Stimulated activated CD8-positive, alpha-beta memory T cell treated with anti-CD3 and anti-CD28 coated beads, Interleukin-7, amount 100 ng/mL, for 48 hours (primary cell): ENCODE data around the gene CPNE6.

Experiments used
- DNase-seq, 2 donors: peaks; one replicate each; pipeline ENCODE4 v3.0.0-alpha.2; 2020; ENCODE audit warnings: low read depth in 1 of 2; ENCODE audit errors: extremely low read depth in 1 of 2

CPNE6 gene

DNA sequence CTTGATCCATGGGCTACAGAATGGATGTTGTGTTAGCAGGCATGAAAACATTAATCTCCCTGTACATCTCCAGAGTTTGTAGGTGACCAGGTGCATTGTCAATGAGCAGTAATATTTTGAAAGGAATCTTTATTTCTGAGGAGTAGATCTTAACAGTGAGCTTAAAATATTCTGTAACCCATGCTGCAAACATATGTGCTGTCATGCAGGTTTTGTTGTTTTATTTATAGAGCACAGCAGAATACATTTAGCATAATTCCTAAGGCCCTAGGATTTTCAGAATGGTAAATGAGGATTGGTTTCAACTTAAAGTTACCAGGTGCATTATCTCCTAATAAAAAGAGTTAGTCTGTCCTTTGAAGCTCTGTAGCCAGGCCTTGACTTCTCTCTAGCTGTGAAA is 55.6 kb downstream of the CPNE6 start:
- no peak for DNase-seq

DNA sequence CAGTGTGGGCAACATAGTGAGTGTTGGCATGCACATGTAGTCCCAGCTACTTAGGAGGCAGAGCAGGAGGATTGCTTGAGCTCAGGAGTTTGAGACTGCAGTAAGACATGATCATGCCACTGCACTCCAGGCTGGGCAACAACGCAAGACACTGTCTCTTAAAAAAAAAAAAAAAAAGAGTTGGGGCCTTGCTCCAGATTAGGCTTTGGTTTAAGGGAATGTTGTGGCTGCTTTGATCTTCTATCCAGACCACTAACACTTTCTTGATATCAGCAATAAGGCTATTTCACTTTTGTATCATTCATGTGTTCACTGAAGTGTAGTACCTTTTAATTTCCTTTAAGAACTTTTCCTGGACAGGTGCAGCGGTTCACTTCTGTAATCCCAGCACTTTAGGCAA is 56.3 kb downstream of the CPNE6 start:
- DNase-seq = no peak
